A673 (cell line): Measurements from ENCODE around the gene ADARB2. TPM values are rescaled to one million over a fixed set of nuclear protein-coding genes. Genes with fewer than 3 reads are reported as not detected.

Experiments used
- BruUV-seq: library from RNA; stranded (reverse); fragments of 400-500 nt; replicated peaks from 2 replicates; lab custom pipeline; 2021; lab: Mats Ljungman, UMichigan
- CTCF ChIA-PET: fragments of 300-600 bp; sonication (Branson Sonifier 250); formaldehyde crosslinking; loops from one replicate; lab custom pipeline; 2022; ENCODE audit warnings: antibody characterized with exemption; lab: Charles Lee
- POLR2A ChIA-PET: fragments of 300-600 bp; sonication (Branson Sonifier 250); formaldehyde crosslinking; loops from one replicate; lab custom pipeline; 2022; ENCODE audit warnings: antibody characterized with exemption; ENCODE audit not compliant: low non-redundant PET; lab: Charles Lee
- DNase-seq: peaks from one replicate; pipeline ENCODE4 v3.0.0-alpha.2; 2015; ENCODE audit warnings: low spot score
- H3K27ac ChIP-seq: fragments of 200-600 bp; sonication (generic); 2 replicates; pipeline ENCODE4 v1.5.1; 2016; ENCODE audit warnings: mixed run types, low read depth, mild to moderate bottlenecking, mixed read lengths, antibody characterized with exemption, low read length; ENCODE audit not compliant: poor library complexity, severe bottlenecking
- H3K27me3 ChIP-seq: fragments of 200-600 bp; sonication (generic); replicated peaks from 2 replicates; pipeline ENCODE4 v1.6.1; 2017; ENCODE audit warnings: mixed run types, low read depth, mild to moderate bottlenecking, mixed read lengths, antibody characterized with exemption, low read length; ENCODE audit not compliant: insufficient read depth, poor library complexity
- H3K36me3 ChIP-seq: fragments of 200-600 bp; sonication (generic); 2 replicates; pipeline ENCODE4 v1.6.1; 2016; ENCODE audit warnings: mixed run types, mild to moderate bottlenecking, mixed read lengths, antibody characterized with exemption, low read length; ENCODE audit not compliant: insufficient read depth, poor library complexity, severe bottlenecking
- H3K4me1 ChIP-seq: fragments of 200-600 bp; sonication (generic); 2 replicates; pipeline ENCODE4 v1.6.1; 2017; ENCODE audit warnings: mixed run types, mild to moderate bottlenecking, mixed read lengths, antibody characterized with exemption, low read length; ENCODE audit not compliant: insufficient read depth, poor library complexity, severe bottlenecking
- H3K4me3 ChIP-seq: fragments of 200-600 bp; sonication (generic); 2 replicates; pipeline ENCODE4 v1.5.1; 2016; ENCODE audit warnings: low read depth, mixed run types, mild to moderate bottlenecking, mixed read lengths, low read length; ENCODE audit not compliant: poor library complexity, severe bottlenecking
- H3K9me3 ChIP-seq: fragments of 200-600 bp; sonication (generic); 2 replicates; pipeline ENCODE4 v1.6.1; 2016; ENCODE audit warnings: mixed run types, low read depth, mild to moderate bottlenecking, mixed read lengths, antibody characterized with exemption, low read length; ENCODE audit not compliant: poor library complexity, severe bottlenecking
- EZH2 ChIP-seq: fragments of 200-600 bp; sonication (generic); IDR thresholded peaks from 2 replicates; pipeline ENCODE4 v1.6.1; 2017; ENCODE audit warnings: borderline replicate concordance, low read depth, mild to moderate bottlenecking, mixed read lengths, antibody characterized with exemption, low read length; ENCODE audit not compliant: poor library complexity, severe bottlenecking
- intact Hi-C: fragments of 100-400 bp; cut with micrococcal nuclease; formaldehyde crosslinking; loops from one replicate; pipeline ENCODE4 v1.10.0; 2022; ENCODE audit not compliant: unreplicated experiment
- total RNA-seq: library from RNA; stranded (reverse); gene quantifications from 2 replicates; pipeline ENCODE4 v1.2.3, GENCODE V29; 2021
- TF ChIP-seq, protein P1 (sequence below): fragments of 300-800, 200-600 bp; sonication (generic); conservative IDR thresholded peaks from 2 replicates; pipeline ENCODE4 v1.5.1; 2017; ENCODE audit warnings: low read depth, mild to moderate bottlenecking, antibody characterized with exemption, low read length, moderate library complexity, mixed read lengths

The ADARB2 gene
- total RNA-seq, 1 experiment from 2014 or later = not detected

DNA sequence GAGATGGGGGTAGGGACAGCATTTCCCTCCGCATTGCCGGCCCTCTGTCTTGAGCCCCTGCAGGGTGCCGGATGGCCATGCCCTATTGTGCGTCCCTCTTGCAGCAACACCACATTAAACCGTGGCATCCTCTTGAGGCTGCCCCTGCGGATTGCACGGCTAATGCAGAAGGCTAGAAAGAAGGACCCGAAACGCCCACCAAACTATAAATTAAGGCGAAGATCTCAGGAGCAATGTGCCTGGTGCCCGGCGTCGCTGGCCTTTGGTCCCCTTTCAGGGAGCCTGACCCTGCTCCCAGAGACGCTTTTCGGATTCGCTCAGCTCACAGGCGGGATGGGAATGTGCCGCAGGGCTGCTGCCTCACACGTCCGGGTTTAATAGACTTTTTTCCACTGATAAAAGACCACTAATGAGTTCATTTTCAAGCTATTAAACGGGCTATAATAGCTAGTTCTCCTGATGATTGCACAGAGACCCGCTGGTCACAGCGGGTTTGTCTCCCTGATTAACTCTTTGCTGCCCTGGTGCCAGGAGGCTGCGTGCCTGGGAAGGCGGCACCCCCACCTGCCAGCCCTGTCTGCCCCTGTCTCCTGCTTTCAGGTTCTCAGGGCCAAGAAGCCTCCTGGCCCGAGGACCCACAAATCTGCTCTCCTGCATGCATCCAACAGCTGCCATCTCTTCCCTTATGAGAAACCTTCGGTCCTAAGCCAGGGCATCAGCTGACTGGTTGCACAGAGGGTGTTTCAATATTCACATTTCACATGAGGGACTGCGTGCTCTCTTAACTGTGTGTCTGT lies 128.3 kb downstream of the ADARB2 start:
- CTCF ChIA-PET = no interaction called here

DNA sequence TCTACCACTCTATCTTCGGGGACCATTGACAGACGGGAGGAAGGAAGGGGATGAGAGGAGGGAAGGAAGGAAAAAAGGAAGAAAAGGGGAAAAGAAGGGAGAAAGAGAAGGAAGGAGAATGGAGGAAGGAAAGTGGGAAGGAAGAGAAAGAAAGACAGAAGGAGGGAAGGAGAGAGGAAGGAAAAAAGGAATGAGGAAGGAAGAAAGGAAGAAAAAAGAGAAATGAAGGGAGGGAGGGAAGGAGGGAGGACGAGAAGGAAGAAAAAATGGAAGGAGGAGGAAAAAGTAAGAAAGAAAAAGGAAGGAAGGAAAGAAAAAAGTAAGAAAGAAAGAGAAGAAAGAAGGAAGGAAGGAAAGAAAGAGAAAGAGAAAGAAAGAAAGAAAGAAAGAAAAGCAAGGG lies 128.9 kb downstream of the ADARB2 start:
- intact Hi-C loops = no loop called here
- Histone ChIP-seq H3K27me3 (peaks cover 96% of the 10 kb centered on the region), H3K27ac (no peak overlapping the region), H3K4me3 (no peak overlapping the region), H3K9me3 (no peaks in the 10 kb centered on the region), H3K4me1 (no peaks in the 10 kb centered on the region), H3K36me3 (no peaks in the 10 kb centered on the region)
- POLR2A ChIA-PET = no interaction called here
- CTCF ChIA-PET = no interaction called here
- DNase-seq = no peak
- BruUV-seq = no TSS peak
- no peak for TF ChIP-seq EZH2
- TF ChIP-seq, protein P1, sequence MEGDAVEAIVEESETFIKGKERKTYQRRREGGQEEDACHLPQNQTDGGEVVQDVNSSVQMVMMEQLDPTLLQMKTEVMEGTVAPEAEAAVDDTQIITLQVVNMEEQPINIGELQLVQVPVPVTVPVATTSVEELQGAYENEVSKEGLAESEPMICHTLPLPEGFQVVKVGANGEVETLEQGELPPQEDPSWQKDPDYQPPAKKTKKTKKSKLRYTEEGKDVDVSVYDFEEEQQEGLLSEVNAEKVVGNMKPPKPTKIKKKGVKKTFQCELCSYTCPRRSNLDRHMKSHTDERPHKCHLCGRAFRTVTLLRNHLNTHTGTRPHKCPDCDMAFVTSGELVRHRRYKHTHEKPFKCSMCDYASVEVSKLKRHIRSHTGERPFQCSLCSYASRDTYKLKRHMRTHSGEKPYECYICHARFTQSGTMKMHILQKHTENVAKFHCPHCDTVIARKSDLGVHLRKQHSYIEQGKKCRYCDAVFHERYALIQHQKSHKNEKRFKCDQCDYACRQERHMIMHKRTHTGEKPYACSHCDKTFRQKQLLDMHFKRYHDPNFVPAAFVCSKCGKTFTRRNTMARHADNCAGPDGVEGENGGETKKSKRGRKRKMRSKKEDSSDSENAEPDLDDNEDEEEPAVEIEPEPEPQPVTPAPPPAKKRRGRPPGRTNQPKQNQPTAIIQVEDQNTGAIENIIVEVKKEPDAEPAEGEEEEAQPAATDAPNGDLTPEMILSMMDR = no peak

More for the DNA sequence above, 128.3 kb downstream of the ADARB2 start:
- DNase-seq = no peak
- Histone ChIP-seq H3K4me3 (no peak overlapping the region), H3K9me3 (no peaks in the 10 kb centered on the region), H3K27me3 (peaks cover 100% of the 10 kb centered on the region), H3K4me1 (no peaks in the 10 kb centered on the region), H3K36me3 (no peaks in the 10 kb centered on the region), H3K27ac (no peak overlapping the region)
- POLR2A ChIA-PET = interaction anchor here (0.5 kb wide), 1 partner anchor 277 kb away, joined by 4 read pairs; no protein-coding TSS in a partner anchor
- BruUV-seq = no TSS peak
- intact Hi-C loops = no loop called here
- TF ChIP-seq, protein P1 = no peak
- peak; percentile 66 for TF ChIP-seq EZH2

DNA sequence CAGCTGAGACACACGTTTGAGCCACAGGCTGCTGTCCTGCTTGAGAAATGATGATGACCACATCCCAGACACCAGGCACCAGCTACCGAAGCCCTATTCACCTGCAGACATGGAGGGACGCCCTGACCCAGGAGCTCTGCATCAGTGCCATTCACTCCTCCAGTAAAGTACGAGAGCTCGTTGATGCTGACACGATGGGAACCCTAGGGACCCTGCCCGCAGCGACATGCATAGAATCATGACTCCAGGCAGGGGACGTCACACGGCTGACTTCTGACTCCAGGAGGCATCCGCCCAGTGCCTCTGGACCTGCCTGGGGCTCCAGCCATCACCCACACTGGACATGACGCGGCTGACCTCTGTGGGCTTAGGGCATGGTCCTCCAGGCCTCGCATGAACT lies 129.9 kb downstream of the ADARB2 start:
- CTCF ChIA-PET = no interaction called here
- Histone ChIP-seq H3K4me3 (no peak overlapping the region), H3K9me3 (no peaks in the 10 kb centered on the region), H3K4me1 (no peaks in the 10 kb centered on the region), H3K27me3 (peaks cover 86% of the 10 kb centered on the region), H3K36me3 (no peaks in the 10 kb centered on the region), H3K27ac (no peak overlapping the region)
- TF ChIP-seq EZH2 = no peak
- TF ChIP-seq, protein P1 = no peak
- BruUV-seq = no TSS peak
- POLR2A ChIA-PET = no interaction called here
- no peak for DNase-seq
- intact Hi-C loops = no loop called here
